Measurements from ENCODE around the gene GCAT. TPM values are rescaled to one million over a fixed set of nuclear protein-coding genes. Genes with fewer than 3 reads are reported as not detected.
A peak's percentile ranks its signal among the peaks of the same experiment; 100 is the strongest.

Gene GCAT
- total and polyA plus RNA-seq, 10 of the 15 experiments (the other 5 are each of a cell fraction or from before 2014, with no cell fraction given): 0.95 to 34.3 (median 15.3) TPM

GRCh38 chr22:37803195-37803638, 4.5 kb upstream of the GCAT start:
- Histone ChIP-seq H3K9ac (ENCODE audit: control insufficient read depth, insufficient read depth, low read length) (no peak overlapping the region), H4K20me1 (ENCODE audit: control insufficient read depth, insufficient read depth) (no peaks in the 10 kb centered on the region), H3K4me1 (ENCODE audit: control insufficient read depth, insufficient read depth, low read length) (peaks cover 5% of the 10 kb centered on the region), H2AFZ (ENCODE audit: control insufficient read depth, low read depth, low read length) (no peak overlapping the region), H3K27ac (ENCODE audit: control insufficient read depth, insufficient read depth) (no peak overlapping the region), H3K79me2 (ENCODE audit: control insufficient read depth, insufficient read depth, low read length) (no peaks in the 10 kb centered on the region), H3K4me2 (ENCODE audit: control insufficient read depth, insufficient read depth) (0 out of 2 replicates have a peak overlapping the region, but pooled peaks have one; percentile 92), H3K36me3 (ENCODE audit: control insufficient read depth in 2 of 2, insufficient read depth in 2 of 2, low read length in 1 of 2) (no peaks in the 10 kb centered on the region), H3K27me3 (replicated peaks in 1 of 2; ENCODE audit: control insufficient read depth in 2 of 2, insufficient read depth in 2 of 2, low read length in 1 of 2) (peaks cover 12 to 34% of the 10 kb centered on the region in 2 experiments), H3K4me3 (no peak overlapping the region), H3K9me3 (replicated peaks; ENCODE audit: control insufficient read depth, insufficient read depth, low read length) (no peaks in the 10 kb centered on the region; the same call in 2 of the 3 replicates)
- TF ChIP-seq KAT2A (conservative IDR thresholded peaks at IDR 0.05; ENCODE audit: control insufficient read depth, low read depth, low read length): no peak
- TF ChIP-seq NR2F1 (conservative IDR thresholded peaks at IDR 0.05): peak; percentile 63; the same call in 1 of the 2 replicates
- ChIA-PET CTCF (no interaction called here), POLR2A (no interaction called here), RAD21 (ENCODE audit: unreplicated experiment) (no interaction called here), SMC1A (ENCODE audit: uncharacterized antibody, unreplicated experiment) (no interaction called here)
- FAIRE-seq: no peak
- intact Hi-C loops (cut with micrococcal nuclease; ENCODE audit: unreplicated experiment): no loop called here
- ATAC-seq: no peak
- in situ Hi-C loops (cut with MboI): no loop called here
- 21% methylated on average over 16 of the region's 16 CpGs for WGBS (ENCODE audit: insufficient coverage, insufficient replicate concordance, low lambda C conversion rate, missing lambda C conversion rate)
- no peak for DNase-seq (ENCODE audit: low read depth, low spot score)
- no TSS peak for BruUV-seq (replicated peaks)

GRCh38 chr22:37803639-37804351, 3.9 kb upstream of the GCAT start:
- H3K36me3 ChIP-seq (ENCODE audit: control insufficient read depth in 2 of 2, insufficient read depth in 2 of 2, low read length in 1 of 2): no peaks in the 10 kb centered on the region
- no peak overlapping the region for H3K4me2 ChIP-seq (ENCODE audit: control insufficient read depth, insufficient read depth)
- H3K9ac ChIP-seq (ENCODE audit: control insufficient read depth, insufficient read depth, low read length): no peak overlapping the region
- BruUV-seq (replicated peaks): no TSS peak
- SMC1A ChIA-PET (ENCODE audit: uncharacterized antibody, unreplicated experiment): no interaction called here
- no peak for DNase-seq (ENCODE audit: low read depth, low spot score)
- RAD21 ChIA-PET (ENCODE audit: unreplicated experiment): no interaction called here
- H4K20me1 ChIP-seq (ENCODE audit: control insufficient read depth, insufficient read depth): no peaks in the 10 kb centered on the region
- ATAC-seq: no peak
- 58% methylated on average over 34 of the region's 34 CpGs for WGBS (ENCODE audit: insufficient coverage, insufficient replicate concordance, low lambda C conversion rate, missing lambda C conversion rate)
- peaks cover 12 to 34% of the 10 kb centered on the region in 2 experiments for H3K27me3 ChIP-seq (replicated peaks in 1 of 2; ENCODE audit: control insufficient read depth in 2 of 2, insufficient read depth in 2 of 2, low read length in 1 of 2)
- CTCF ChIA-PET: no interaction called here
- H2AFZ ChIP-seq (ENCODE audit: control insufficient read depth, low read depth, low read length): no peak overlapping the region
- H3K9me3 ChIP-seq (replicated peaks; ENCODE audit: control insufficient read depth, insufficient read depth, low read length): no peaks in the 10 kb centered on the region; the same call in 2 of the 3 replicates
- no peak for FAIRE-seq
- no peak overlapping the region for H3K4me3 ChIP-seq
- no peaks in the 10 kb centered on the region for H3K79me2 ChIP-seq (ENCODE audit: control insufficient read depth, insufficient read depth, low read length)
- H3K27ac ChIP-seq (ENCODE audit: control insufficient read depth, insufficient read depth): no peak overlapping the region
- intact Hi-C loops (cut with micrococcal nuclease; ENCODE audit: unreplicated experiment) (no loop called here), in situ Hi-C loops (cut with MboI) (no loop called here)
- POLR2A ChIA-PET: no interaction called here
- peaks cover 7% of the 10 kb centered on the region for H3K4me1 ChIP-seq (ENCODE audit: control insufficient read depth, insufficient read depth, low read length)
- no peak for TF ChIP-seq TCF3 (IDR thresholded peaks at IDR 0.05; ENCODE audit: borderline replicate concordance, insufficient read depth, low read depth, low read length)
- no peak for TF ChIP-seq NBN (IDR thresholded peaks at IDR 0.05)
- TF ChIP-seq ZBTB33 (IDR thresholded peaks at IDR 0.05): no peak
- no peak for TF ChIP-seq MYB (IDR thresholded peaks at IDR 0.05; ENCODE audit: borderline replicate concordance, low read depth, low read length)
- no peak for TF ChIP-seq ZNF687 (IDR thresholded peaks at IDR 0.05)

Data from GM12878 (cell line).